Loucy (cell line): ENCODE data around the gene DNAI1.

Experiments
- H2AFZ ChIP-seq: fragments of 200-600 bp; sonication (generic); 2 replicates; pipeline ENCODE4 v1.6.0; 2016; ENCODE audit warnings: antibody characterized with exemption, mild to moderate bottlenecking, low read length, moderate library complexity
- H3F3A ChIP-seq: fragments of 200-600 bp; 2 replicates; pipeline ENCODE4 v1.6.0; 2016; ENCODE audit warnings: antibody characterized with exemption, low read depth, mild to moderate bottlenecking
- H3K27me3 ChIP-seq: fragments of 200-600 bp; sonication (generic); 2 replicates; pipeline ENCODE4 v1.6.1; 2014; ENCODE audit warnings: low read length, mild to moderate bottlenecking; ENCODE audit not compliant: insufficient read depth, poor library complexity, severe bottlenecking
- H3K36me3 ChIP-seq: fragments of 200-600 bp; sonication (generic); 2 replicates; pipeline ENCODE4 v1.6.1; 2016; ENCODE audit warnings: low read length; ENCODE audit not compliant: insufficient read depth
- H3K4me1 ChIP-seq: fragments of 200-600 bp; sonication (generic); 2 replicates; pipeline ENCODE4 v1.5.1; 2014; ENCODE audit warnings: low read length, mild to moderate bottlenecking; ENCODE audit not compliant: insufficient read depth, poor library complexity, severe bottlenecking
- H3K4me2 ChIP-seq: fragments of 200-600 bp; sonication (generic); 2 replicates; pipeline ENCODE4 v1.6.0; 2014; ENCODE audit warnings: antibody characterized with exemption, low read length, low read depth, mild to moderate bottlenecking; ENCODE audit not compliant: poor library complexity, severe bottlenecking
- H3K4me3 ChIP-seq: fragments of 200-600 bp; sonication (generic); 2 replicates; pipeline ENCODE4 v1.5.1; 2014; ENCODE audit warnings: low read length, mild to moderate bottlenecking, mixed read lengths; ENCODE audit not compliant: poor library complexity, severe bottlenecking
- H3K79me2 ChIP-seq: fragments of 200-600 bp; sonication (generic); 2 replicates; pipeline ENCODE4 v1.6.1; 2014; ENCODE audit warnings: low read length; ENCODE audit not compliant: insufficient read depth
- H3K9ac ChIP-seq: fragments of 200-600 bp; sonication (generic); 2 replicates; pipeline ENCODE4 v1.6.0; 2014; ENCODE audit warnings: mild to moderate bottlenecking, low read depth, low read length, moderate library complexity; ENCODE audit not compliant: poor library complexity, severe bottlenecking
- H3K9me2 ChIP-seq: fragments of 200-600 bp; sonication (generic); replicated peaks from 2 replicates; pipeline ENCODE4 v1.6.1; 2016; ENCODE audit warnings: low read depth, low read length, mixed read lengths
- H3K9me3 ChIP-seq: fragments of 200-600 bp; sonication (generic); 2 replicates; pipeline ENCODE4 v1.6.1; 2014; ENCODE audit warnings: mild to moderate bottlenecking, antibody characterized with exemption, low read length, low read depth; ENCODE audit not compliant: insufficient read depth
- H4K20me1 ChIP-seq: fragments of 200-600 bp; sonication (generic); 2 replicates; pipeline ENCODE4 v1.6.0; 2014; ENCODE audit warnings: antibody characterized with exemption, low read length, mild to moderate bottlenecking; ENCODE audit not compliant: insufficient read depth, poor library complexity, severe bottlenecking
- CTCF ChIP-seq: fragments of 200-600 bp; sonication (generic); conservative IDR thresholded peaks from 2 replicates; pipeline ENCODE4 v1.5.1; 2014; ENCODE audit warnings: mild to moderate bottlenecking, antibody characterized with exemption, low read length
- EZH2phosphoT487 ChIP-seq: fragments of 200-600 bp; IDR thresholded peaks from 2 replicates; pipeline ENCODE4 v1.6.1; 2018; ENCODE audit warnings: antibody characterized with exemption, mild to moderate bottlenecking, moderate library complexity, borderline replicate concordance

DNAI1 gene

GRCh38 chr9:34512131-34513078, 53.8 kb downstream of the DNAI1 start:
- Histone ChIP-seq H2AFZ (no peak overlapping the region), H3K9me3 (no peaks in the 10 kb centered on the region), H3K9me2 (no peaks in the 10 kb centered on the region), H3K4me1 (no peaks in the 10 kb centered on the region), H3K79me2 (no peaks in the 10 kb centered on the region), H3K27me3 (no peaks in the 10 kb centered on the region), H3K36me3 (no peaks in the 10 kb centered on the region), H3K4me3 (no peak overlapping the region), H3K9ac (no peak overlapping the region), H3F3A (no peaks in the 10 kb centered on the region), H3K4me2 (no peak overlapping the region), H4K20me1 (no peaks in the 10 kb centered on the region)
- TF ChIP-seq EZH2phosphoT487 (no peak), CTCF (no peak)

- H3K9me2 ChIP-seq: no peaks in the 10 kb centered on the region
- H4K20me1 ChIP-seq: no peaks in the 10 kb centered on the region
- no peaks in the 10 kb centered on the region for H3K79me2 ChIP-seq
- H3K4me1 ChIP-seq: no peaks in the 10 kb centered on the region
- no peak overlapping the region for H2AFZ ChIP-seq
- H3K4me3 ChIP-seq: no peak overlapping the region
- H3K9ac ChIP-seq: no peak overlapping the region
- no peaks in the 10 kb centered on the region for H3K27me3 ChIP-seq
- no peaks in the 10 kb centered on the region for H3K9me3 ChIP-seq
- H3F3A ChIP-seq: no peaks in the 10 kb centered on the region
- no peak overlapping the region for H3K4me2 ChIP-seq
- H3K36me3 ChIP-seq: no peaks in the 10 kb centered on the region
- TF ChIP-seq CTCF (no peak), EZH2phosphoT487 (no peak)
Observed at GRCh38 chr9:34513567-34514214, 55.1 kb downstream of the DNAI1 start.

GRCh38 chr9:34514401-34514800, 55.8 kb downstream of the DNAI1 start:
- H3K4me3 ChIP-seq: no peak overlapping the region
- H4K20me1 ChIP-seq: no peaks in the 10 kb centered on the region
- TF ChIP-seq EZH2phosphoT487 (no peak), CTCF (no peak)
- no peak overlapping the region for H3K9ac ChIP-seq
- no peak overlapping the region for H3K4me2 ChIP-seq
- no peaks in the 10 kb centered on the region for H3K4me1 ChIP-seq
- no peaks in the 10 kb centered on the region for H3K9me3 ChIP-seq
- no peak overlapping the region for H2AFZ ChIP-seq
- H3F3A ChIP-seq: no peaks in the 10 kb centered on the region
- H3K27me3 ChIP-seq: no peaks in the 10 kb centered on the region
- no peaks in the 10 kb centered on the region for H3K36me3 ChIP-seq
- no peaks in the 10 kb centered on the region for H3K79me2 ChIP-seq
- H3K9me2 ChIP-seq: no peaks in the 10 kb centered on the region
